RWPE1 (cell line): ENCODE results near the gene XKR7.
A peak's percentile ranks its signal among the peaks of the same experiment; 100 is the strongest.

Experiments
- CTCF ChIA-PET: fragments of 350-600 bp; sonication (Branson Sonifier 250); formaldehyde crosslinking; extraction: SDS; loops from one replicate; lab custom pipeline; 2021; lab: Yijun Ruan, JAX
- POLR2A ChIA-PET: fragments of 400-600 bp; formaldehyde crosslinking; extraction: SDS; loops from one replicate; lab custom pipeline; 2020; ENCODE audit warnings: antibody characterized with exemption; ENCODE audit not compliant: low non-redundant PET; lab: Yijun Ruan, JAX
- DNase-seq: peaks from one replicate; pipeline ENCODE4 v3.0.0; 2012; ENCODE audit warnings: low spot score
- H3K27ac ChIP-seq: fragments of 450-650 bp; 2 replicates; pipeline ENCODE4 v1.5.1; 2017
- TF ChIP-seq, protein P1 (sequence below): fragments of 450-650 bp; conservative IDR thresholded peaks from 2 replicates; pipeline ENCODE4 v1.5.1; 2017; ENCODE audit warnings: low read depth, mild to moderate bottlenecking

The XKR7 gene

DNA sequence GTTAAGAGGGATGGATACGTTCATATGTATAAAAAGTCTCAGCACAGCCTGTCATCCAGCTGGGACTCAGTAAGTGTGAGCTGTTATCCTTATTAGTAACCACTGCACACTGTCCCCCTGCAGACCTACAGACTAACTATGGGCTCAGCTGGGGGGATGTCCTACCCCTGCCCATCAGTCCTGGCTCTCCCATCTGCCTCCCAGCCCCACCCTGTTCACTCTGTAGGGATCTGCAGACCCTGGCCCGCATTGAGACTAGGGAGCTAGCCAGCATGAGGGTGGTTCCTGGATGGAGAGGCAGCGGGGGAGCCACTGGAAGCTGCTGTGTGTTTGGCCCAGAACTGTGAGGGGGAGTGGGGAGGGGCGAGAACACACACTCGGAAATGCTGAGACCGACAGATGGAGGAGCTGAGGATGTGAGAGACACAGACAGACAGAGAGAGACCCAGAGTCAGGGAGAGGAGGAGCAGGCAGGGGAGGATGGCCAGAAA is 17.1 kb downstream of the XKR7 start:
- TF ChIP-seq, protein P1, sequence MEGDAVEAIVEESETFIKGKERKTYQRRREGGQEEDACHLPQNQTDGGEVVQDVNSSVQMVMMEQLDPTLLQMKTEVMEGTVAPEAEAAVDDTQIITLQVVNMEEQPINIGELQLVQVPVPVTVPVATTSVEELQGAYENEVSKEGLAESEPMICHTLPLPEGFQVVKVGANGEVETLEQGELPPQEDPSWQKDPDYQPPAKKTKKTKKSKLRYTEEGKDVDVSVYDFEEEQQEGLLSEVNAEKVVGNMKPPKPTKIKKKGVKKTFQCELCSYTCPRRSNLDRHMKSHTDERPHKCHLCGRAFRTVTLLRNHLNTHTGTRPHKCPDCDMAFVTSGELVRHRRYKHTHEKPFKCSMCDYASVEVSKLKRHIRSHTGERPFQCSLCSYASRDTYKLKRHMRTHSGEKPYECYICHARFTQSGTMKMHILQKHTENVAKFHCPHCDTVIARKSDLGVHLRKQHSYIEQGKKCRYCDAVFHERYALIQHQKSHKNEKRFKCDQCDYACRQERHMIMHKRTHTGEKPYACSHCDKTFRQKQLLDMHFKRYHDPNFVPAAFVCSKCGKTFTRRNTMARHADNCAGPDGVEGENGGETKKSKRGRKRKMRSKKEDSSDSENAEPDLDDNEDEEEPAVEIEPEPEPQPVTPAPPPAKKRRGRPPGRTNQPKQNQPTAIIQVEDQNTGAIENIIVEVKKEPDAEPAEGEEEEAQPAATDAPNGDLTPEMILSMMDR, result no peak
- no peak overlapping the region for H3K27ac ChIP-seq
- POLR2A ChIA-PET, result no interaction called here
- DNase-seq, result no peak
- CTCF ChIA-PET, result interaction anchor here (0.6 to 0.7 kb wide), 2 partner anchors 47 to 68 kb away, joined by 3 read pairs; no protein-coding TSS in a partner anchor

DNA sequence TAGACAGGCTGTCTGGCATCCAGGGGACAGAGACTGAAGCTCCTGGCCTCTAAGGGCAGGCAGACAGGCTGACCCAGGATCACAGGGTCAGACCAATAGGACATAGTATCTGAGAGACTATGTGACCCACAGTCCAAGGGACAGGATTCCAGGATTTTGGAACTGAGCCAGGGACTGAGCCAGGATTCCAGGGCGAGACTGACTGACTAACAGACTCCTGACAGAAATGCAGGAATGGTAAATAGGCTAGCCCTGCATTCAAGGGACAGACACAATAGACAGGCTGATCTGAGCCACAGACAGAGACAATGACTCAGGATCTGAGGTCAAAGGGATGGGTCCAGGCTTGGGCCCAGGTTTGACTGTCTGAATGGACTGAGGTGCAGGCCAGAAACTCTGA is 19.8 kb downstream of the XKR7 start:
- CTCF ChIA-PET, result interaction anchor here (0.6 kb wide), 1 partner anchor 61 kb away, joined by 4 read pairs; no protein-coding TSS in a partner anchor
- H3K27ac ChIP-seq, result no peak overlapping the region
- POLR2A ChIA-PET, result no interaction called here
- DNase-seq, result peak; percentile 51
- TF ChIP-seq, protein P1, result no peak

DNA sequence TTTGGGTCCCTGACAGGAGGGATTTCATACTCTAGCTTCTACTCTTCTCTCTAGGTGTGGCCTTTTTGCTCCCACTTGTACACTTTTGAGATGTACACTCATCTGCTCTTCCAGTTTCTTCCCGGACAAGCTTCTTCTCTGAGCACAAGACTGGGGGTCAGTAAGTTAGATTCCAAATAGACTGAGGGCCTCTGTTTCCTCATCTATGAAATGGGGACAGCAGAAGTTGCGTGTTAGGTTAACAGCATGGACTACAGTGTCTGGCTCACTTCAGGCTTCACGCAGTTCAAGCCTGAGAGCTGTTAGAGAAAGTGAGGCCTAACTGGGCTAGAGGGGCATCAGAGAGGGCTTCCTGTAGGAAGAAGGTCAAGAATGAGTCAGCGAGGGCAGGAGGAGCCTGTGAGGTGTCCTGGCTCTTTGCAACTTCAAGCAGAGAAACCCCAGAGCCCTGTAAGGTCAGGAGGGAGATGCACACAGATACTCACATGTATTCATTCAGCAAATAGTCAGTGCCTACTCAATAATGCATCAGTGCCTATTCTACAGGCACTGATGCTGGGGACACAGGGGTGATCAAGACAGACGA is 20.6 kb downstream of the XKR7 start:
- POLR2A ChIA-PET, result no interaction called here
- CTCF ChIA-PET, result interaction anchor here (0.6 kb wide), 1 partner anchor 164 kb away, joined by 3 read pairs; no protein-coding TSS in a partner anchor

DNA sequence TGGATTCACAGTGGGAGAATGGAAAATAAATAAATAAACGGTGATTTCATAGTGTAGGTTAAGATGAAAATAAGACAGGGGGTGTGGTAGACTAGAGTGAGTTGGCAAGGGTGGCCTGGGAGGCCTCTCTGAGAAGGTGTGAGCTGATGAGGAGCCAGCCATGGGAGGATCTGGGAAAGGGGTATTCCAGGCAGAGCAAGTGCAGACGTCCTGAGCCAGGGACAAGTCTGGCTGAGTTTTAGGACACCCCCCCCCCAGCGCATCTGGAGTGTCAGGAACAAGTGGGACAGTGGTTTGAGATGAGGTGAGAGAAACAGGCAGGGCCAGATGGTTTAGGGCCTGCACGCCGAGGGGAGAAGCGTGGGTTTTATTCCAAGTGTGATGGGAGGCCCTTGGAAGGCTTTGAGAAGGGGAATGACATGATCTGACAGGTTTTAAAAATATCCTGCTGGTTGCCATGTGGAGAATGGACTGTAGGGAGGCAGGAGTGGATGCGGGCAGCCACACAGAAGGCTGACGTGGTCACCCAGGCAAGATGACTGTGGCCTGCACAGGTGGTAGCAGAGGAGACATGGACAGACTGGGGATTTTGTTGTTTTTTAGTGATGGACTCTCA is 21.2 kb downstream of the XKR7 start:
- CTCF ChIA-PET, result interaction anchor here (0.7 kb wide), 1 partner anchor 349 kb away, joined by 3 read pairs; no protein-coding TSS in a partner anchor
- DNase-seq, result no peak
- H3K27ac ChIP-seq, result no peak overlapping the region
- TF ChIP-seq, protein P1, result no peak
- POLR2A ChIA-PET, result no interaction called here

More for the DNA sequence above, 20.6 kb downstream of the XKR7 start:
- DNase-seq, result no peak
- TF ChIP-seq, protein P1, result no peak
- no peak overlapping the region for H3K27ac ChIP-seq

DNA sequence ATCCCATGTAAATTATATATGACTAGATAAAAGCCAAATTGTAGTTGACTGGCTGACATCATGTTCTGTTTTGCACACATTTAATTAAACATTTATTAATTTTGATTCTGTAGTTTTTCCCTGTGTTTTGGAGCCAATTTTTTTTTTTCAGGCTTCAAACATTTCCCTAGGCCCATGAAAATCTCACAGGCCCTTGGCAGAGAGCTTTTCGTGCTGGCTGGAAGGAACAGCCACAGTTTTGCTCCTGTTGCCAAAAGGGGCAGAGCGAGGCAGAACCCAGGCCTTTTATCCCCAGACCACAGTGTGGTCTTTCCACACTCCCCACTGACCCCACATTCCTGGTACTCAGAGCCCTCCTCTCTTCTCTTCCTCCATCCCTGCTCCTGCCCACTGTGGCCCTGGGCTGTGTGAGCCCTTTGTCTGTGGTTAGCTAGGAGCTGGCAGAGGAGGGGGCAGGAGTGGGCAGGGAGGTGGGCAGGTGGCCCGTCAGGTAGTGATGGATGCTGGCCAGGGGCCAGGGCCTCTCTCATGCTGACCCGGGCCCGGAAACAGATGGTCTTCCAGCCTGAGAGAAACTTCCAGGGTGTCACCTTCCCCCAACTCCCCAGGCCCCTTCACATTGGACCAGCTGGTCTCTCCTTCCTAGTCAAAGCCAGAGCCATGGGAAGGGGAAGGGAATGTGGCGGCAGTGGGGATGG is 22.8 kb downstream of the XKR7 start:
- H3K27ac ChIP-seq, result no peak overlapping the region
- no peak for DNase-seq
- CTCF ChIA-PET, result interaction anchor here (0.6 to 0.7 kb wide), 2 partner anchors 19 to 318 kb away, joined by 4 to 7 read pairs; no protein-coding TSS in a partner anchor
- POLR2A ChIA-PET, result no interaction called here
- TF ChIP-seq, protein P1, result no peak

DNA sequence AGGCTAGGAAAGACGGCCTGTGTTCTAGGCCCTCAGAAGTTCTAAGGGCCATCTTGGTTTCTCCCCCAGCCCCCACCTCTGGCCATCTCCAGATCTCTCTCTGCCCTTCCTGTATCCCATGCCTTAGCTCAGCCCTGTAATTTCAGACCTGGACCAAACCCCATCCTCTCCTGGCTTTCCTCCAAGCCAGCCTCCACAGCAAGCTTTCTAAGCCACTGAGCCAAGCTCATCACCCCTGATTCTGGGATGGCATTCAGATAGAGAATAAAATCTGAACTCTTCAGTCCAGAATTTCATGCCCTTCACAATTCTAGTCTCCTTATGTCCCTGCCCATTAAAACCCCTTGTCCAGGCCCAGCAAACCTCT is 23.4 kb downstream of the XKR7 start:
- no peak overlapping the region for H3K27ac ChIP-seq
- TF ChIP-seq, protein P1, result no peak
- CTCF ChIA-PET, result interaction anchor here (0.6 kb wide), 1 partner anchor 20 kb away, joined by 7 read pairs; no protein-coding TSS in a partner anchor
- POLR2A ChIA-PET, result no interaction called here
- no peak for DNase-seq
